Ascending aorta (tissue), 2 donors: ENCODE results near the gene KIAA1671. TPM values are rescaled to one million over a fixed set of nuclear protein-coding genes. Genes with fewer than 3 reads are reported as not detected.

ENCODE experiments used
- DNase-seq, 2 donors: peaks; one replicate each; pipeline ENCODE4 v3.0.0-alpha.2; 2019; ENCODE audit warnings: low spot score in 2 of 2
- H3K27ac ChIP-seq, 2 donors: fragments of 200-600 bp; sonication (generic); one replicate each; pipeline ENCODE4 v1.5.1; 2016 to 2017; ENCODE audit warnings: mild to moderate bottlenecking in 1 of 2
- H3K27me3 ChIP-seq: fragments of 200-600 bp; sonication (generic); one replicate; pipeline ENCODE4 v1.5.1; 2017
- H3K36me3 ChIP-seq, 2 donors: fragments of 200-600 bp; sonication (generic); one replicate each; pipeline ENCODE4 v1.5.1; 2016
- H3K4me1 ChIP-seq, 2 donors: fragments of 200-600 bp; sonication (generic); one replicate each; pipeline ENCODE4 v1.5.1; 2016 to 2017; ENCODE audit warnings: mild to moderate bottlenecking in 1 of 2
- H3K4me3 ChIP-seq, 2 donors: fragments of 200-600 bp; sonication (generic); one replicate each; pipeline ENCODE4 v1.5.1; 2016 to 2017; ENCODE audit warnings: mild to moderate bottlenecking in 1 of 2
- H3K9me3 ChIP-seq, 2 donors: fragments of 200-600 bp; sonication (generic); one replicate each; pipeline ENCODE4 v1.5.1; 2016
- CTCF ChIP-seq, 3 experiments: fragments of 200-600 bp in 2 of 3; fragments of 450-650 bp in 1 of 3; sonication (generic) in 2 of 3; IDR thresholded peaks; one replicate each; pipeline ENCODE4 v1.5.1; 2016 to 2019; ENCODE audit warnings: antibody characterized with exemption in 3 of 3, mild to moderate bottlenecking in 1 of 3, moderate library complexity in 1 of 3
- intact Hi-C: fragments of 100-400 bp; cut with DNase I; formaldehyde crosslinking; loops from one replicate; pipeline ENCODE4 v1.15.1; 2023
- total RNA-seq: library from RNA; depleted of rRNA; stranded (reverse); fragments of >200 nt; gene quantifications from one replicate; pipeline ENCODE4 v1.1.0, GENCODE V29; 2016

The KIAA1671 gene
- total RNA-seq, 1 donor from 2014 or later = 79.0 TPM

DNA sequence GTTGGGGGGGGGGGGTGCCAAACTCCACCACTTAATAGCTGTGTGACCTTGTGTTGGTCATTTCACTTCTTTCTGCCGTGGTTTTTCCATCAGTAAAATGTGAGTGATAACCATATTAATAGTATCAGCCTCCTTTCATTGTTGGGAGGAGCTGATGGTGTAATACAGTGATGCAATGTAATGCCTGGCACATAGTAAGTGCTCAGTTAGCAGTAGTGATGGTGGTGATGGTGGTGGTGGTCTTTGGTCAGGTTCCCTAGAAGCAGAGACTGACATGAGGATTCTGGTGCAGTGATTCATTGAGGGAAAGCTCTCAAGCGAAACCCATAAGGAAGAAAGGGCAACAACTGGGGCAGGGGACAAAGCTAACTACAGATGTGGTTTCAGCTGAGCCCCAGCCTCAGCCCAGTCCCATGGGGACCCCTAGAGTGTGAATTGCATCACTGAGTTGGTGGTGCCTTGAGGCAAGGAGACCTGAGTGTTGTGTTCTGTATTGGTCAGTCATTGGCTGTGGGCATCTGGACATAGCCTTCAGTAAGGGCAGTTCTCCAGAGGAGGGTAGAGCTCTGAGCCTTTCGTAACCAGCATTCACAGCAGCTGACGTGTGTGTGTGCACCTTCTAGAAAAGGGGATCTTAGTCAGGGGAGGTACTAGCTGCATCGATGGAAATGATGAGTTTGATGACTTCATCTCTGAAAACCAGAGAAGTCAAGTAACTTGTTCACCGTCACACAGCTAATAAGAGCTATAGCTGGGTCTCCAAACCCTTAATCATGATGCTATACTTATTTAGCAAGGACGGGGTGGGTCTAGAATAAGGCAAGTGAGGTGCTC is 153.5 kb downstream of the KIAA1671 start:
- no peak for DNase-seq
- H3K27me3 ChIP-seq = no peaks in the 10 kb centered on the region
- no peaks in the 10 kb centered on the region for H3K9me3 ChIP-seq
- peaks cover 6 to 26% of the 10 kb centered on the region in 2 donors for H3K4me1 ChIP-seq
- no peak for TF ChIP-seq CTCF (IDR thresholded peaks at IDR 0.05)
- H3K36me3 ChIP-seq = peaks cover 0 to 13% of the 10 kb centered on the region in 2 donors
- peak overlapping the region; percentile 51 to 91 for H3K27ac ChIP-seq
- intact Hi-C loops = no loop called here
- no peak overlapping the region for H3K4me3 ChIP-seq

DNA sequence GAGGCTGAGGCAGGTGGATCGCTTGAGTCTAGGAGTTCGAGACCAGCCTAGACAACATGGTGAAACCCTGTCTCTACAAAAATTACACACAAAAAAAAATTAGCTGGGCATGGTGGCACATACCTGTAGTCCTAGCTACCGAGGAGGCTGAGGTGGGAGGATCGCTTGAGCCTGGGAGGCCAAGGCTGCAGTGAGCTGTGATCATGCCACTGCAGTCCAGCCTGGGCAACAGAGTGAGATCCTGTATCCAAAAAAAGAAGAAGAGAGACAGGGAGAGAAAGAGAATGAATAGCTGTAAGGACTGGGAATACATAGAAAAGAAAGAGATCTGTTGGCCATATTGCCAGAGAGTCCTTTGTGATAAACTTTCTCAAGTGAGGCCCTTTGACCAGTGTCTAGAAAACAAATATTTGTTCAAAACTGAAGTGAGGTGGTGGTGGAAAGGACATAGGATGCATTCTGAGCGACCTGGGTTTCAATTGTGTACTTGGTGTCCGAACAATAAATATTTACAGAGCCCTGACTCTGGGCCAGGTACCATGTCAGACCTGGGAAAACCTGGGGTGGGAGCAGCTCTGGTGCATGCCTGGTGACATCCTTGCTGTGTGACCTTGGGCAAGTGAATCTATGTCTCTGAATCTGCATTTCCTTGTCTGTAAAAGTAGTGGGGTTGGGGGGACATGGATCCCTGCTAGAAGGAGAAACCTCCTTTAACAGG is 157.5 kb downstream of the KIAA1671 start:
- Histone ChIP-seq H3K36me3 (peaks cover 0 to 17% of the 10 kb centered on the region in 2 donors), H3K27ac (peak overlapping the region; percentile 90 to 93), H3K27me3 (no peaks in the 10 kb centered on the region), H3K9me3 (no peaks in the 10 kb centered on the region), H3K4me1 (peaks cover 13 to 50% of the 10 kb centered on the region in 2 donors), H3K4me3 (peak overlapping the region; percentile 58 to 64)
- intact Hi-C loops = loop anchor here (2.0 to 5.0 kb wide), 3 partner anchors 37 to 62 kb away; no protein-coding TSS in a partner anchor
- TF ChIP-seq CTCF (IDR thresholded peaks at IDR 0.05) = no peak
- no peak for DNase-seq

DNA sequence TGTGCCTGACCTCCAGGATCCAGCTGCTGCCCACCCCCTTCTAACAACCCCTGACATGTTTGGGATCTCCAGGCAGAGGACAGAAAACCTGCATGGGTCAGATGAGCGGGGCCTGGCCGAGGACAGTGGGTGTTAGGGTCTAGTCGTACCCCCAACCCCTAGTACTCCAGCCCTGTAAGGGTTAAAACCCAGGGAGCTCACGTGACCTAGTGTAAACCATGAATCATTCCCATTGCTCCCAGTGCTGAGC is 158.0 kb downstream of the KIAA1671 start:
- H3K4me1 ChIP-seq = peaks cover 13 to 50% of the 10 kb centered on the region in 2 donors
- DNase-seq = no peak
- peak overlapping the region; percentile 90 to 93 for H3K27ac ChIP-seq
- no peaks in the 10 kb centered on the region for H3K9me3 ChIP-seq
- H3K27me3 ChIP-seq = no peaks in the 10 kb centered on the region
- peaks cover 0 to 18% of the 10 kb centered on the region in 2 donors for H3K36me3 ChIP-seq
- no peak for TF ChIP-seq CTCF (IDR thresholded peaks at IDR 0.05)
- H3K4me3 ChIP-seq = peak overlapping the region; percentile 58 to 64
- intact Hi-C loops = loop anchor here (2.0 to 5.0 kb wide), 3 partner anchors 37 to 62 kb away; no protein-coding TSS in a partner anchor

GRCh38 chr22:25110846-25111578 is 158.5 kb downstream of the KIAA1671 start:
- intact Hi-C loops = loop anchor here (1.0 to 5.0 kb wide), 4 partner anchors 25 to 61 kb away; no protein-coding TSS in a partner anchor
- peak overlapping the region; percentile 90 to 93 for H3K27ac ChIP-seq

More at GRCh38 chr22:25110846-25111578, 158.5 kb downstream of the KIAA1671 start:
- Histone ChIP-seq H3K9me3 (no peaks in the 10 kb centered on the region), H3K27me3 (no peaks in the 10 kb centered on the region), H3K4me3 (peak overlapping the region; percentile 58 to 64), H3K4me1 (peaks cover 13 to 49% of the 10 kb centered on the region in 2 donors), H3K36me3 (peaks cover 0 to 23% of the 10 kb centered on the region in 2 donors)
- peak; percentile 44 to 64 (median 45) for TF ChIP-seq CTCF (IDR thresholded peaks at IDR 0.05)
- DNase-seq = peak; percentile 51 to 83
